GM19239 (cell line): ENCODE data around the gene PITPNB.

Experiments
- DNase-seq: peaks from one replicate; pipeline ENCODE4 v3.0.0; 2011; ENCODE audit warnings: low spot score; ENCODE audit not compliant: insufficient read length
- FAIRE-seq: peaks from 2 replicates; lab custom pipeline; 2011; peaks lifted over from hg19 to GRCh38; lab: Jason Lieb, UNC

Gene PITPNB

GRCh38 chr22:27842201-27842600, 76.9 kb downstream of the PITPNB start:
- DNase-seq (no peak), FAIRE-seq (no peak)

GRCh38 chr22:27840436-27840835, 78.6 kb downstream of the PITPNB start:
- DNase-seq (no peak), FAIRE-seq (no peak)

GRCh38 chr22:27839057-27839660, 79.9 kb downstream of the PITPNB start:
- FAIRE-seq (no peak), DNase-seq (no peak)

- DNase-seq: no peak
- no peak for FAIRE-seq
Measured at GRCh38 chr22:27836181-27836580, 82.9 kb downstream of the PITPNB start.

GRCh38 chr22:27835446-27835845, 83.6 kb downstream of the PITPNB start:
- DNase-seq: no peak
- FAIRE-seq: no peak

GRCh38 chr22:27834364-27835185, 84.5 kb downstream of the PITPNB start:
- DNase-seq (no peak), FAIRE-seq (no peak)

GRCh38 chr22:27833803-27834202, 85.3 kb downstream of the PITPNB start:
- no peak for FAIRE-seq
- DNase-seq: no peak

GRCh38 chr22:27832606-27833005, 86.5 kb downstream of the PITPNB start:
- FAIRE-seq: no peak
- no peak for DNase-seq

GRCh38 chr22:27829620-27830019, 89.4 kb downstream of the PITPNB start:
- no peak for DNase-seq
- FAIRE-seq: no peak

- FAIRE-seq (no peak), DNase-seq (no peak)
Measured at GRCh38 chr22:27827604-27828587, 91.2 kb downstream of the PITPNB start.

GRCh38 chr22:27825174-27825573, 93.9 kb downstream of the PITPNB start:
- no peak for DNase-seq
- no peak for FAIRE-seq

- FAIRE-seq (no peak), DNase-seq (no peak)
Measured at GRCh38 chr22:27823221-27823620, 95.8 kb downstream of the PITPNB start.

- no peak for FAIRE-seq
- DNase-seq: no peak
Measured at GRCh38 chr22:27820896-27821866, 97.9 kb downstream of the PITPNB start.

GRCh38 chr22:27816552-27816951, 102.5 kb downstream of the PITPNB start:
- FAIRE-seq (no peak), DNase-seq (no peak)

GRCh38 chr22:27815826-27816530, 103.1 kb downstream of the PITPNB start:
- FAIRE-seq (no peak), DNase-seq (no peak)

GRCh38 chr22:27814993-27815392, 104.1 kb downstream of the PITPNB start:
- FAIRE-seq (no peak), DNase-seq (no peak)

- FAIRE-seq (no peak), DNase-seq (no peak)
Measured at GRCh38 chr22:27811778-27812177, 107.3 kb downstream of the PITPNB start.

GRCh38 chr22:27810609-27811151, 108.4 kb downstream of the PITPNB start:
- FAIRE-seq: no peak

More at GRCh38 chr22:27810609-27811151, 108.4 kb downstream of the PITPNB start:
- no peak for DNase-seq
